ENCODE data around the gene AFF2.

Gene AFF2

DNA sequence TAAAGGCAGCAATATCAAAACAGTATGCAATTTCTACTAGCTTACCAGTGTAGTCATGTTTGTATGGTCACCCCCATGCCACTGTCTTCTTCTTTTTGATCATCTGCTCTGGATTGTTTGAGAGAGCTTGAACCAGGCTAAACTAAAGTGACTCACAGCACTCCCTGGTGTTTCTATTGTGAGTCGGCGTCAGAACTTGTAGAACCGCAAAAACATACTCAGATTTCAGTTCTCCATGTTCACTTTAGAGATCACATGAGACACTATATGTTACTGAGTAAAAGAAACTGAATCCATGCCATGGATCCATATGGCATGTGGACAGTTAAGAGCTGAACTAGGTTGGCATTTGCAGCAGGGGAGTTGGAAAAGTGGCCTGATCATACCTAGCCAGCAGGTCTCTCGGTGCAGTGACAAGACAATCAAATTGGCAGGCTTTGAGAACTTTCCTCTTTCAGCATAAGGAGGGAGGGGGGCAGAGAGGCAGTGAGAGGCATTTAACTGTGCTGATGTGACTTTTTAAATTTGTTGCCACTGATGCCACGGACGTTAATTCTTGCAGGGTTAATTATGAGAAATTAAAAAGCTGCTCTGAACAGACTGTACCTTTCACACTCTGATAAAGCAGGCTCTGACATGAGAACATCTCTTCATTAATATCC lies 88.4 kb downstream of the AFF2 start:
- DNase-seq (ENCODE audit: low spot score) = no peak

GRCh38 chrX:148592595-148592994 lies 92.2 kb downstream of the AFF2 start:
- DNase-seq (ENCODE audit: low spot score) = no peak

- no peak for DNase-seq (ENCODE audit: low spot score)
Measured at GRCh38 chrX:148593146-148593545, 92.7 kb downstream of the AFF2 start.

DNA sequence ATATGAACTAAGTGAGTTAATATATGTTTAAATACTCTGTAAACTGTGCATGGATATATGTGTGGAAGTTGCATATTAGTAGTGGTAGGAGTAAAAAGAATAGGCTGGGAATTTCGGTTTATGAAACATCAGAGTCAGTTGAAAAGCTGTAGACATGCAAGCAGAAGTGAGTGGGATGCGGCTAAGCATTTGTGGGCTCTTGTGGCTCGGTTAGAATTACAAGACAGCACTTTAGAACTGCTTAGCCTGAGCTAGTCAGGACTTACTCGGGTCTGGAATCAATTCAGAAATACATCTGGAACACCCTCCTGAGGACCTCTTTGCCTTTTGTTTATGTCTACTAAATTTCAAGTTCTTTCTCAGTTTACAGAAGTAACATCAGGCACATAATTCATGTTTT lies 93.6 kb downstream of the AFF2 start:
- no peak for DNase-seq (ENCODE audit: low spot score)

DNA sequence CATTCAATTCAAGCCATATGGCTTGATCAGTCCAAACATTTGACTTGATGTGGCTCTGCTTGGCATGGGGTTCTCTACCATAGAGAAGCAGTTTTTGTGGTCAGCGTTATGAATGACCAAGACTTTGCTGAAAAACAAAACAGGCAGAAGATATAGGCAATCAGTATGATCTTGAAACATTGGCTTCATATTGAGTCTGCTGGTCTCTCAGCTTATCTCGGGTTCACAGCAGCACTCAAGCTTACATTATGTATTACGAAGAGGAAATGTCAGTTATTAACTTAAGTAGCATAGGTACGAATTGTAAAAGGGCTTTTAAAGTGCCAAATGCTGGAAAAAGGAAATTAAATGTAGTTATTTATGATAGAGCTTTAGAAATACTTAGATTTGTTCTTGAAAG lies 99.0 kb downstream of the AFF2 start:
- DNase-seq (ENCODE audit: low spot score) = no peak

DNA sequence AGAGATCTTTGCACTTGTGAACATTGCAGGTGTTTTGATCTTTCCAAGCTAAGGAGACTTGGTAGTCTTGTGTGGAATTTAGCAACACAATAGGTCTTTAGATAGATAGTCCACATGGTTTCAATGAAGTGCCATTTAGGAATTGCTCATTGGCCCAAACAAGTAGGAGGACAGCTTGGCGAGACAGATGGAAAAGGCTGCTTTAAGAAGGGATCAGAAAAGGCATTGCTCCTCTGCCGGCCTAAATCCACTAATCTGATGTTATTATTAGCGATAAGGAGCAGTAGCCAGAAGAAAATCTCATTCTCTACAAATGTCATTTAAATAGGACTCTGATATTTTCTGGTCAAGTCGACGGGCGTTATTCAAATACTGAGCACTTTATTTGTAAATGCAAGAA lies 99.7 kb downstream of the AFF2 start:
- no peak for DNase-seq (ENCODE audit: low spot score)

GRCh38 chrX:148600581-148600980 lies 100.2 kb downstream of the AFF2 start:
- DNase-seq (ENCODE audit: low spot score) = no peak

- DNase-seq (ENCODE audit: low spot score) = no peak
Measured at GRCh38 chrX:148601034-148601433, 100.6 kb downstream of the AFF2 start.

GRCh38 chrX:148609515-148610327 lies 109.3 kb downstream of the AFF2 start:
- no peak for DNase-seq (ENCODE audit: low spot score)

DNA sequence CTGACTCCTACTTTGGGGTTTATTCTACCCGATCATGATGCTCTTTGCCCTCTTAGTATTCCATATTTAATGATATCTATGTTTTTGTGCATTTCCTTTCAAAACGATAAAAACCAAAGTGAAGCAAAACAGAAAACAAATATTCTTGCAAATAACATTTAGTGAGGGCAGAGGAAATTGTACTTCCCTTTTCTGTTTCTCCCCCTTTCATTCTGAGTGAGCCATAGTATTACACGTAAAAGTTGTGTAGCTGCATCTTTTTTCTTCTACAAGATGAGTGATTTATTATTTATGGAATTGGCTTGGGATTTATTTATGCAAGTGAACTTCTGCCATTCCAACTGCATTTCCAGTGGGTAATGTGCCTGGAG lies 109.9 kb downstream of the AFF2 start:
- no peak for DNase-seq (ENCODE audit: low spot score)

GRCh38 chrX:148611993-148612392 lies 111.6 kb downstream of the AFF2 start:
- no peak for DNase-seq (ENCODE audit: low spot score)

- no peak for DNase-seq (ENCODE audit: low spot score)
Measured at GRCh38 chrX:148612431-148612830, 112.0 kb downstream of the AFF2 start.

DNA sequence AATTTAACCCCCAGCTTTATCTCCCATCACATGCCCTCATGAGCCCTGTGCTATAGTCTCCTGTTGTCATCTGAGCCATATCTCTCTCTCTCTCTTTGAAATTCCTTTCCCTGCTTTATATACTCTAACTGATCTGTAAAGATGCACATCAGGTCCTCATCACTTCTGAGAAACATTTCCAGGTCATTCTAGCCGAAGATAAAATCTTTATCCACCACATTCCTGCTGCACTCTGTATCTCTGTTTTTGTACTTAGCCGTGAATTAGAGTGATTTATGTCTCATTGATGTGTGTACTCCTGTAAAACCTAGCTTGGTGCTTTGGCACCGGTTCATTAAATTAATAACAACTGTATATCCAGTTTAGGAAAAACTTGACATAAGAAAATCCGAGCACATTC lies 113.2 kb downstream of the AFF2 start:
- DNase-seq (ENCODE audit: low spot score) = no peak

- DNase-seq (ENCODE audit: low spot score) = no peak
Measured at GRCh38 chrX:148615491-148615890, 115.1 kb downstream of the AFF2 start.

- no peak for DNase-seq (ENCODE audit: low spot score)
Measured at GRCh38 chrX:148618470-148619445, 118.3 kb downstream of the AFF2 start.

DNA sequence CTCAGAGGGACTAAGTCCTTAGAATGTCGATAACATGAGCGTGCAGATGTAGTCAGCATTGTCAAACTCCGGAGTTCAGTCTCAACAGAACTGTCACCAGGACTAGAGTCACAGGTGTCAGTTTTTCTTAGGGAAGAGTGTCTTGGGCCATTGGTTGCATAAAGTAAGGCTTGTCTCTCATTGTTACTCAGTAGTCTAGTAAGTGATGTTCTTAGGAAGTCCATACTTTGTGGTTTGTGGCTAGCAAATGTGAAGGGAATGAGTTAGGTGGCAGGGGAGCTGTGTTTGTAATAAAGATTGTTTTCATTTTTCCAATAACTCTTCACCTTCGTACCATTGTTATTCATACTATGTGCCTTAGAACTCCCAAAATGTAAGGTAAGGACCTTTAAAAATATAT lies 119.6 kb downstream of the AFF2 start:
- DNase-seq (ENCODE audit: low spot score) = no peak

- no peak for DNase-seq (ENCODE audit: low spot score)
Measured at GRCh38 chrX:148624951-148625474, 124.6 kb downstream of the AFF2 start.

DNA sequence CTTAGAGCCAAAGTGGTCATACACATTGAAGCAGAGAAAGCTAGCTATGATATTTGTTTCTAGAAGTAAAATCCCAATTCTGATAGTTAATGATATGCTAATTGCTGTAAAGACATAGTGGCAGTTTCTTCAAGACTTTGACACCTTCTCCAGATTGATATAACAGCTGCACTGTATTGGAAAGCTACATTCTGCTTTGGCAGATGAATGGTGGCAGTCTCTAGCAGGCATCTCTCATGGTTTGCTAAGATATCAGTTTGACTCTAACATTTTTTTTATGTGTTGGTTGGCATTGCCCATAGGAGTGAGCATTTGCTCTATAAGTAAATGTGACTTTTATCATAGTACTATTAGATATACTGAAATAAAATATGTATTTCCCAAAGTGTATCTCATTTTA lies 128.2 kb downstream of the AFF2 start:
- no peak for DNase-seq (ENCODE audit: low spot score)

GRCh38 chrX:148629434-148629833 lies 129.0 kb downstream of the AFF2 start:
- no peak for DNase-seq (ENCODE audit: low spot score)

DNA sequence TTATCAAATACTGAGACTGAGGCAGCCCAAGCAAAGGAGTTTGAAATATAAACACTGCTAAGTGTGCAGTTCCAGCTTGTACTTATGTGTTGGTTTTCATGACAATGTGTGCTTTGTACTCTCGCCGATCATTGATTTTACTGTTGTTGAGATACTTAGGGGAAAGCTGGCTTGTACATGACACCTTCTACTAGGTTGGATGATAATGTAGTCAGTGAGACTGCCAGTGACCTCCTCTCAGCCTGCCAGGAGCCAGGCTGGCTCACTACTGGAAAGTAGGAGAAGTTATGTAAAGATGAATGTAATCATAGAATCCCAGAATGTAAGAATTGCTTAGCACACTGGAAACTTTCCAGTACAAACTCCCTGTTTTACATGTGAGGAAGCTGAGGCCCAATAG lies 132.0 kb downstream of the AFF2 start:
- no peak for DNase-seq (ENCODE audit: low spot score)

GRCh38 chrX:148633218-148633908 lies 132.9 kb downstream of the AFF2 start:
- DNase-seq (ENCODE audit: low spot score) = no peak

GRCh38 chrX:148634591-148634990 lies 134.2 kb downstream of the AFF2 start:
- DNase-seq (ENCODE audit: low spot score) = no peak

All from LoVo (cell line).